HG03280 (cell line): ENCODE results near the gene LAMC3.

Experiments used
- ATAC-seq: cut with Tn5 transposase; IDR thresholded peaks from one replicate; pipeline ENCODE4 v1.9.1; 2021; ENCODE audit warnings: mild to moderate bottlenecking, moderate library complexity; ENCODE audit not compliant: unreplicated experiment

LAMC3 gene

GRCh38 chr9:131043087-131043486 is 34.1 kb downstream of the LAMC3 start:
- ATAC-seq = no peak

- ATAC-seq = no peak
Measured at GRCh38 chr9:131043646-131044045, 34.7 kb downstream of the LAMC3 start.

GRCh38 chr9:131045300-131046092 is 36.5 kb downstream of the LAMC3 start:
- ATAC-seq = no peak

- no peak for ATAC-seq
Measured at GRCh38 chr9:131046093-131046380, 37.1 kb downstream of the LAMC3 start.

GRCh38 chr9:131046581-131047202 is 37.7 kb downstream of the LAMC3 start:
- ATAC-seq = peak; percentile 64

- ATAC-seq = no peak
Measured at GRCh38 chr9:131048332-131048731, 39.4 kb downstream of the LAMC3 start.

GRCh38 chr9:131048820-131049219 is 39.8 kb downstream of the LAMC3 start:
- no peak for ATAC-seq

- no peak for ATAC-seq
Measured at GRCh38 chr9:131049829-131050715, 41.1 kb downstream of the LAMC3 start.

GRCh38 chr9:131050831-131051230 is 41.9 kb downstream of the LAMC3 start:
- no peak for ATAC-seq

- ATAC-seq = no peak
Measured at GRCh38 chr9:131051592-131052517, 42.9 kb downstream of the LAMC3 start.

GRCh38 chr9:131053896-131054295 is 44.9 kb downstream of the LAMC3 start:
- no peak for ATAC-seq

GRCh38 chr9:131056781-131057506 is 48.0 kb downstream of the LAMC3 start:
- no peak for ATAC-seq

GRCh38 chr9:131060900-131061630 is 52.1 kb downstream of the LAMC3 start:
- ATAC-seq = no peak

- no peak for ATAC-seq
Measured at GRCh38 chr9:131062969-131063368, 54.0 kb downstream of the LAMC3 start.

- ATAC-seq = no peak
Measured at GRCh38 chr9:131065599-131065998, 56.6 kb downstream of the LAMC3 start.

GRCh38 chr9:131067625-131068024 is 58.7 kb downstream of the LAMC3 start:
- no peak for ATAC-seq

GRCh38 chr9:131068076-131068816 is 59.3 kb downstream of the LAMC3 start:
- ATAC-seq = no peak

- no peak for ATAC-seq
Measured at GRCh38 chr9:131069699-131070098, 60.7 kb downstream of the LAMC3 start.
